GM21515 (cell line): Measurements from ENCODE around the gene SPDYC.

Source experiments
- ATAC-seq: cut with Tn5 transposase; IDR thresholded peaks from one replicate; pipeline ENCODE4 v1.9.1; 2021; ENCODE audit not compliant: unreplicated experiment

The SPDYC gene

DNA sequence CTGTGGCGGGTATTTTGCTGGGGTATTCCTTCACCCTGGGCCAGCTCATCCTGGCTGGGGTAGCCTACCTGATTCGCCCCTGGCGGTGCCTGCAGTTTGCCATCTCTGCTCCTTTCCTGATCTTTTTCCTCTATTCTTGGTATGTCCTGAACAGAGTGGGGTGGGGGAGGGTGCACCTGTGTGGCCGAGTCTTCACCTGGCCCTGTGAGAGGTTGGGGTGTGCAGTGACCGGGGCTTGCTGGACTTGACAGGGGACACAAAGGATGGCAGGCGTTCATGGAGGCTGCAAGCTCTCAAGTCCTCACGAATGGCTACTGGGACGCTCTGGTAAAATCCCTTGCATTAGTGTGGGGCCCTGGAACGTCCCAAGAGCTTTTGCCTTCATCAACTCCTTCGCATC, 51.0 kb downstream of the SPDYC start:
- no peak for ATAC-seq
